Stimulated activated CD8-positive, alpha-beta memory T cell treated with anti-CD3 and anti-CD28 coated beads, Interleukin-15, amount 100 ng/mL, for 24 hours (primary cell): ENCODE measurements around the gene NAT10.

Source experiments
- DNase-seq: peaks from one replicate; pipeline ENCODE4 v3.0.0-alpha.2; 2020; ENCODE audit warnings: low read depth

NAT10 gene

DNA sequence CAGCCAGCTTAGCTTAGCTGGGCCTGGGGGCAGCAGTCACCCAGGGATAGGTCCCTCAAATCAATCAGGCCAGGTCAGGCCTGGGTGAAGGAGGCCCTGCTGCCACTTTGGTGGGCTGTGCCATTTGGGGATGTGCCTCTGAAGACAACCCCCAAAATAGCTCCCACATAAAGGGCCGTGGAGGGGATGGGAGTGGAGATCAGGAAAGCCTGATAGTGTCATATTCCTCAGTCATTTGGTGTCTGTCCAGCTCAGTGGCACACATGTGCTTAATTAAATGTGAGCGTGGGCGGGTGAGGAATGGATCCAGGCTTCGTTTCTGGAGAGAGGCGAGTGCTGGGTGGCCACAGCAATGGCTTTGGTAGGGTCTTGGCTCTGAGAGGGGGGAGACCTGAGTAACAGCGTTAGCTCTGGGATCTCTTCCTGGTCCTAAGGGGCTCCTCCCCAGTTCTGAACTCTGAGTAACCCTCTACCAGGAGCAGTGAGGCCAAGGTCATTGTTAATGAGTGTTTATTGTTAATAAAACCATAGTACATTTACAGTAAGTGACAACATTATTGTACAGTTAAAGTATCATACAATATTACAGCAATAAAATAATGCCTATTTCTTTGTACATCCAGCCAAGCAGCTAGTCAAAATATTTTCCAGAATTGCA, 45.2 kb downstream of the NAT10 start:
- no peak for DNase-seq

DNA sequence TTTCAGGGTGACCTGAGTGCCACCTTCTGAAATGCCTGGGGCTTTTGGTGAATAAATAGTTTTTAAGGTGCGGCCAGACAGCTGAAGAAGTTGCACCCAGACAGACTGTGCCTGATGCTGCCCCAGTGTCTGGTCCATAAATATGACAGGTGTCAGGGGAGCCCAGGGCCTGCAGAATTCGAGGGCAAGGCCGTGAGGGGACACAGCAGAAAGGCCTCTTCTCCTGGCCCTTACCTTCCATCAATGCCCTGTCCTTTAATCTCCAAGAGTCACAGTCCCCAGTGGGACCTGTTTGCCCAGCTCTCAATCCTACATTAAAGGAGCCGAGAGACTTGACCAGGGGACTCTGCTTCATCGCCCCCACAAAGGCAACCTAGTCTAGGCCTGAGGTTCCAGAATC, 45.7 kb downstream of the NAT10 start:
- DNase-seq: no peak

DNA sequence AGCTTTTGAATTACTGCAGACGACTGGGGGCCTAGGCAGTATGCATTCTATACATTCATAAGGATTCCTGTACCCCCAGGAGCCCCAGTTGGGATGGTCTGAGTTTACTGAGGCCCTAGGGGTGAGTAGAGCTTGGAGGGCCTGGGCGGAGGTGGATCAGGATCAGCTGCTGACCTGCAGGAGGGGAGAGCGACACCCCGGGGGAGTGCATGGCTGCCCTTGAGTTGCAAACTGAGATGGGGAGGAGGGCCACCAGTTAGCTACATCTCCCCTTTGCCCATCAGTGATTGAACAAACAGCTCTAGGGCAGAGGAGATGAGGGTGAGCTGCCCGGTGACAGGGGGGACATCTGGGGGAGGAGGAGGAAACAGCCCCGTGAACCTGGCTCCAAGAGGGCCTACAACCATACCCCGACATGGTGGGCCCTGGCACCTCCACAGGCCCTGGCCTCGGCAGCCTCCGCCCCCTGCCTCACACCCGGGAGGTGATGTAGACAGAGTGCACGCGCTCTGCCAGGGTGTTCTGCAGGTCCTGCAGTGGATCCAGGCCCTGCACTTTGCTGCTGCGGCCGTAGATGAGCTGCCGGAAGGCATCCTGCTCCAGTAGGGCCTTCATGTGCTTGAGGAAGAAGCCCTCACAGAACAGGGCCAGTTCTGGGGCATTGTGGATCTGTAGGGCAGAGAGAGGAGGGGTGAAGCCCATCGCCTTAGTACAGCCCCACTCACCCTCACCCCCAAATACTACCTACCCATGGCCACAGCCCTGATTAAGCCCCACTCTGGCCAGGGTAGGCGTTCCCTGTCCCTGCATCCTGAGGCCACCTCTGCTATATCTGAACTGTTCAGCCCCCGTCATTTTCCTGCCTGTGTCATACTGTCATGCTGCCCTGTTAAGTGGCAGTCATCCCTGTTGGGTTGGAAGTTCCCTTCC, 46.8 kb downstream of the NAT10 start:
- DNase-seq: no peak

DNA sequence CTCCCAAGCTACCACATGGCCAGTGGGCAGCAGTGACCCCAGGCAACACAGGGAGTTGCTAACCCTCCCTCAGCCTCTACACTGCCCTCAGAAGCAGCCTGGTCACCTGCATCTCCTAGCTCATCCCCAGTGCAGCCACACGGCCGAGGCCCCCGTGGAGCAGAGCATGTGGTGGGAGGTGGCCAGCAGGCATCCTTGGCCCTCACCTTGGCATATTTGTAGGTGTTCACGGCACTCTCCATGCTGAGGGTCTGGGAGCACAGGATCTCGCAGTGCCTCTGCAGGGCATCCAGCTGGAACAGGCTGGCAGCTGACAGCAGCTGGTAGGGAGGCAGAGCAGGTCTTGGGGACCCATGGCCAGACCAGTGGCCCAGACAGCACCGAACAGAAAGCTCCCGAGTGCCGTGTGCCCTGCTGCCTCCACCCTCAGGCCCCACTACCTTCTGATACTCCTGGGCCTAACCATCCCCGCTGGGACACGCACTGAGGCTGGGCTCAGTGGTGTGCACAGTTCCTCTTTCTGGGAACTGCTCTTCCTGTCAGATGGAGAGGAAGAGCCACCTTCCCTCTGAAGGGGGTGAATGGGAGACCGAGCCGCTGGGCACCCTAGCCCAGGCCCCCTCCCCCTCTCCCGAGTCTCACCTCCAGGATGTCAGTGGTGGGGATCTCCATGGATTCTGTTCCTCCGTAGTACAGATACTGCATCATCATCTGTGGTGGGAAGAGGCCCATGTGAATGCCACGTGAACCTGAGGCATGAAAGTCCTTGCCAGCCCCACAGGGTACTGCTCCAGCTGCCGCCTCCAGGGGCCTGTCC, 48.8 kb downstream of the NAT10 start:
- DNase-seq: no peak

DNA sequence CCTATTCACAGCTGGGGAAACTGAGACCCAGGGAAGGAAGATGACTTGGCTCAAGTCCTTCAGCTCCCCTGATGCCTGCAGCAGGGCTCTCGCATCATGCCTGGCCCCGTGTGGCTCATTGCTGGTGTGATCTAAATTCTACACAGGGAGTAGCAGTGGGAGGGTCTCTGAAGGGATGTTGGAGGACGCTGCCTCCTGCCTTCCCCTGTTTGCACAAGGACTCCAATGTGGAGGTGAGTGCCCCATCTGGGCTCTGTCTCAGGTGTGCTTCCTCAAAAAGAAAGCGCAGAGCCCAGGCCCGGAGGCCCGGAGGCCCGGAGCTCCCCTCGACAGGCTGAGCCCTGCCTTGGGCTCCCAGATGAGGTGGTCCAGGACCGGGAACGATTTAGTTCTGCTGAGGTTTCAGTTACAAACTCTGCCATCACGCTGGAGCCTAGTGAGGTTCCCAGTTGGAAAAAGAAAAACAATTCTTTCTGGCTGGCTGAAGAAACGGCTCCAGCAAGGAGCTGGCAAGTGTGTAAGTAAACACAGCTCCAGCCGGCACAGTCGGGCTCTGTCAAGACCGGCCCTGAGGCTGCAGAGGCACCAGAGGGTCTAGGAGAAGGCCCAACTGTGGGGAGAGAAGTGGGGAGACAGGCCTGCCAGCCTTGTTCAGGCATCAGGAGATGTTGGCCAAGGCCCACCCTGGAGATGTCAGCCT, 49.8 kb downstream of the NAT10 start:
- DNase-seq: no peak

DNA sequence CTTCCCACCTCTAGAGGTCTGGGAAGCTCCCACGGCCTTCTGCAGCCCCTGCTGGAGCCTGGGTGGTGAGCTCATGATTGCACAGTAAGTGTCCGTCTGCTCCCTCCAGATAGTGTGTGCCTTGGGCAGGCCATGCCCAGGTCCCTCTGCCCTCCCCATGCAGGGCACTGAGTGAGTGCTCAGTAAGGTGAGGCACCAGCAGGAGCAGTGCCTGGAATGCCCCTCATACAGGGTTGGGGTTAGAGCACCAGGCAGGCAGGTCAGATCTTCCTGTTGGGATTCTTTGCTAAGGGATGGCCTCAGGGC, 50.3 kb downstream of the NAT10 start:
- DNase-seq: no peak

DNA sequence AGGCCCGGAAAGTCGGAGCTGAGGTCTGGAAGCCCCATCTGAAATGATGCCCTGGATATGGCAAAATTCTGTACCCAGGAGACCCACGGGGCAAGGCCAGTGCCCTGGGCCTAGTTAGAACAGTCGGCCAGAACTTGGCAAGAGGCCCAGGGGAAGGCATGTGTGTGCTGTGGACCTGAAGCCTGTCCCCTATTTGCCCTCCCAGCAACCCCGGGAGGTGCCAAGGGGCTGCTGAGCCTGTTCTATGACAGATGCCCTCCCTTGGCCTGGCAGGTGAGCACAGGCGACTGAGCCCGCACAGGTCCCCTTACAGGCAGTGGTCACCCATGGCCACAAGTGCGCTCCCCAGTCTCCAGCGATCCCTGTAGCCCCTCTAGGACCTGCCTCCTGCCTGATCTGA, 51.7 kb downstream of the NAT10 start:
- DNase-seq: no peak

DNA sequence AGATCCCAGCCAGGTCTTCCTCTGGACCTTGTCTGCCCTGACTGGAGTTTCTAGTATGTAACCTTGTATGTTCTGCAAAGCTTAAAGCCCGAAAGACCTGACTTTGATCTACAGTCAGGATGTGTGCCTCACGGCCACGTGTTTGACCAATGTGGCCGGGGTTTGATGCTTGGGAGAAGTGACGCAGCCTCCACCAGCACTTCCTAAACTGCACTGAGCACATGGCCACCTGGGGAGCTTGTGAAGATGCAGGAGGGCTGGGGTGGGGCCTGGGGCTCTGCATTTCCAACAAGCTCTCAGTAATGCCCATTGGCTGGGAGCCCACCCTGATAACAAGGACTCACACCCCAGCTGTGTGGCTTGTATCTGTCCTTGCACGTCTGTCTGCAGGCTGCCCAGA, 53.2 kb downstream of the NAT10 start:
- DNase-seq: no peak

DNA sequence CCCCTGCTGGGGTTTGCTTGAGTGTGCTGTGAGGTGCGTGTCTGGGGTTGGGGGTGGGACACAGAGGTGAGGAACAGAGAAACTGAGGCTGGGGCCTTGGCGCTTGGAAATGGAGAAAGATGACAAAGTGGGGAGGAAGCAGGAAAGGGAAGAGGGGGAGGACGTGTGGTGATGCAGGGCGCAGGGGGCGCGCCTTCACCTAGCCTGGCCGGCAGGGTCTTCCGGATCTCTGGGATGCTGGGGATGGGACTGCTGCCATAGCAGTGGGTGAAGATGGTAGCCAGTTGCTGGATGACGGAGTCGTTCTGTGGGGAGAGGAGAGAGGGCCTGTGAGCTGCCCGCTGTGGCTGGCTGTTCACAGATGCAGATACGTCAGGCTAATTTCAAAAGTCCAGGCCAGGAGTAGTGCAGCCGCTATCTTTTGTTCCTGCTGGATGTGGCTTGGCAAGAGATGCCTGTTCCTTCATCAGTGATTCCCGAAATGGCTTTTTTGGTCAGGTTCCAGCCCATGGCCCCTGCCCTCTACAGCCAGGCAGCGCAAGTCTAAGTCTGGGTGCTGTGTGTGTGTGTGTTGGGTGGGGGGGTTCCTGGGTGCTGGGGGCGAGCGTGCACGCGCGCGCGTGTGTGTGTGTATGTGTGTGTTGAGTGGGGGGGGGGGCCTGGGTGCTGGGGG, 54.8 kb downstream of the NAT10 start:
- no peak for DNase-seq

DNA sequence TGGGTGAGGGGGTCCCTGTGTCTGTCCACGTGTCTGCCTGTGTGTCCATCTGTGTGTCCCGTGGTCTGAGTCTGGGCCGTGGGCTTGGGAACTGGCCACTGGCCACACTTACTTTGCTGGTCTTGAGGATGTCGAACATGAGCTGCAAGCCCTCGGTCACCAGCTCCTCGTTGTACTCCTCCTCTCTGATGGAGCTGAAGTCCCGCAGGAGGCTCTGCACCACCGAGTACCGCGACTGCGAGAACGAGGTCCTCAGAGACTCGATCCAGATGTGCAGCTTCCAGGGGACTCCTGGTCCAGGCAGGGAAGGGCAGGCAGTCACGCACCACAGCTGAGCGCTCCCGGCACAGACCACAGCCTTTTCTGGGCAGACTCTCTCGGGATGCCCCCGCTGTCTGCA, 55.4 kb downstream of the NAT10 start:
- no peak for DNase-seq

DNA sequence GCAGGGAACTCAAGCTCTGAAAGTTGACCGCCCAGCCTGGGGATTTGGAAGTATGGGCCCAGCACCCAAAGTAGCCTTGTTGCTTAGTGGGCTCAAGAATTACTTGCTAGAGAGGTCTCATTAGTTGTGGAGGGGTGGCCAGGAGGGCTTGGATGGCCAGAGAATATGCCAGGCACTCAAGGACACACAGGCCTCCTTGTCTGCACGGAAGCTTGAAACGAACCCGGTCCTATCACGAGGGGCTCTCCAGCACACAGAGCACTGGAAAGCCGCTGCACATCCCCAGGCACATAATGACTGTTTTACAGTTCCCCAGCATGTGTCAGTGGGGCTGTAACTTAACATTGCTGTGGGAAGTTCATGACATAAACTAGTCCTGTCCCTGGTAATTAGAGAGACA, 55.9 kb downstream of the NAT10 start:
- DNase-seq: no peak

DNA sequence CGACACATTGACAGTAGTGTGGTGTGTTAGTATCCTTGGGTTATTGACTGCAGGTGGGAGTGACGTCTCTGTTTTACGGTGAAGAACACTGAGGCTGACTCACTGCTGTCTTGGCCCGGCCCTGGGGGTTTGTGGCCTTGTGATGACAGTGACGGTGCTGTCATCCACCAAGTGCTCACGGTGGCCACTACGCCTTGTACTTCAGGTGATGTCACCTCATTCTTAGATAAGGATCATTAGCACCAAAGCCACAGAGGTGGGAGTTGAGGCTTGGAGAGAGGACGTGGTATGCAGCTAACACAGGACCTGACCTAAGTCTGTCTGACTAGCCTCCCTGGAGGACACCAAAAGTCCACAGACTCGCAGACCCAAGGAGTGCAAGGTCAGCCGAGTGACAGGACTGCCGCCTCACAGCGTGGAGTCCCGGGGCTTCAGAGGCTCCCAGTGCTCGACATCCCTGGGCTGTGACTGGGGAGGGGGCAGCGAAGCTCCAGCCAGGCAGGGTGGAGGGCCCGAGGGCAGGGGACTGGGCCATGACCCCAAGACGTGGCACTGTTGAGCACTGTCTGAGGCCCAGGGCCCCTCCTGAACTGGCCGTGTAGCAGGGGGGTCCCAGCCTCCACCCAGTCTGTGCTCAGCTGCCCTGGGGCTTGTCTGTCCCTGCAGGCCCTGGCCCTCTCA, 56.5 kb downstream of the NAT10 start:
- DNase-seq: no peak

DNA sequence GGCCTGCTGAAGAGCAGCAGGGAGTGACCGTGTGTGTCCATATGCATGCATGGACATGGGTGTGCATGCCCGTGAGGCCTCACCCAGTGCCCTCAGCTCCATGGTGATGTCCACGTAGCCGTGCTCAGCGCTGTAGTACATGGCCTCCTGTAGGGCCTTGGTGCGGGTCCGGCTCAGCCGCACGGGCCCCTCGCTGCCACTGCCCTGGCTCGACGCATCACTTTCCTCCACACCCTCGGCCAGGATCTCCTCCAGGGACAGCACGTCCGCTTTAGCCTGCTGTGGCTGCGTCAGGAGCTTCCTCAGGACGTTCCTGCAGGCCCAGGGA, 57.0 kb downstream of the NAT10 start:
- no peak for DNase-seq

DNA sequence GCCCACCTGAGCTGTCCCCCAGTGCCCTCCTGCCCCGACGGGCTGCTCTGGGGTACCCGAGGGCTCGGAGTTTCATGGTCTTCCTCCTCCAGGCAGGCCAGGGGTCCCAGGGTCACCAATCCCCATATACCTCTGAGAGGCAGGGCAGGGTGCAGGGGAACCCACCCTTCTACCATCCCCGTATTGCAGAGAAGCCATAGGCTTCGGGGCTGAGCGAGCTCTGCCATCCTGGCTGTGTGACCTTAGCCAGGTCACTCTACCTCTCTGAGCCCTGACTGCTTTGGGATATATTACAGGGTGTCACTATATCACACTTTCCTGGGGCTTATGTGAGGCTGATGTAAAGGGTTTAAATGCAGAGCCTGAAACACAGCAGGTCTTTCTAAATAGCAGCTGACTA, 57.4 kb downstream of the NAT10 start:
- DNase-seq: no peak

DNA sequence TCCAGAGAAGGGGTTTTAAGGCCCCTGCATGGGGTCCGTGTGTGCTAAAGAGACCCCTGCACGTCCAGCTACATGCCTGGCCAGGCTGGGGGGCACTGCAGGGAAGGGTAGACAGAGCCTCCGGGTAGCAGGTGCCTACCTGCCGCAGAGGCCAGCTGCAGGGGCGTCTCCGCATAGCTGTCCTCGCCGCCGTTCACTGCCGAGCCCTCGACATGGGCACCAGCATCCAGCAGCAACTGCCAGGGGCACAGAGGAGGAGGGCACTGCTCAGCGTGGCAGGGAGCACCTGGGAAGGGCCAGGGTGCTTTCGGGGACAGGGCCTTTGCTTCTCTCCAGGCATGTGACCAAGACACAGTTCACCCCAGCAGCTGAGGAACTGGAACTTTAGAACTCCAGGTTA, 59.7 kb downstream of the NAT10 start:
- DNase-seq: no peak

DNA sequence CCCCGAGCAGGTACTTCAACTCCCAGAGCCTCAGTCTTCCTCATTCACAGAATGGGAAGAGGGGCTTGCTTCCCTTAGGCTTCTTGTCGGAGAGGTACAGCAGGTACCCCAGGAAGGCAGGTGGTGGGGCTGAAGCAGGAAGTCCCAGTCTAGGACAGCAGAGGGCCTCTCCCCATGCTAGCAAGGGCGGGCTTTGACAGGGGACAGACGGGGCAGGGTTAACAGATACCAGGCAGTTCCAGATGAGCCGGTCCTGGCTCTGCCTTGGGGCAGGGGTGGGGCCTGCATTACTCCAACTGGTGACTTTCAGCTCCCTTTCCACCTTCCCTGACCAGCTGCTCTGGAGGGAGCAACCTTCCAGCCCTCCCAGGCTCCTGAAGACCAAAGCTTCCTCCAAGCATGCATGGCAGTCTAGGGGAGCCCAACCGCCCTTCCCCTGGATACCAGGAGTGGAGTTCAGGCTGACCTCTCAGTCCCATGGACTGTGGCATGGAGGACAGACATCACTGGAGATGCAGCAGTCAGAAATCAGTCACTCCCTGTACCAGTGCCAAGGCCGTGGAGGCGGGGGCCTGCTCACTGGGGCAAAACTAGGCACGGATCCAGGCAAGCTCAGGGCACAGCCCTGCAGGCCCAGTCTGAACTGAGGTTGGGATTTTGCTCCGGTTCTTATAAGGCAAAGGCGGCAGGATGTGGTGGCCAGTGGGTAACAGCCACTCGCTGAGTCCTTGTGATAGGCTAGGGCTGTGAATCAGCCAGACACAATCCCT, 60.5 kb downstream of the NAT10 start:
- DNase-seq: no peak

DNA sequence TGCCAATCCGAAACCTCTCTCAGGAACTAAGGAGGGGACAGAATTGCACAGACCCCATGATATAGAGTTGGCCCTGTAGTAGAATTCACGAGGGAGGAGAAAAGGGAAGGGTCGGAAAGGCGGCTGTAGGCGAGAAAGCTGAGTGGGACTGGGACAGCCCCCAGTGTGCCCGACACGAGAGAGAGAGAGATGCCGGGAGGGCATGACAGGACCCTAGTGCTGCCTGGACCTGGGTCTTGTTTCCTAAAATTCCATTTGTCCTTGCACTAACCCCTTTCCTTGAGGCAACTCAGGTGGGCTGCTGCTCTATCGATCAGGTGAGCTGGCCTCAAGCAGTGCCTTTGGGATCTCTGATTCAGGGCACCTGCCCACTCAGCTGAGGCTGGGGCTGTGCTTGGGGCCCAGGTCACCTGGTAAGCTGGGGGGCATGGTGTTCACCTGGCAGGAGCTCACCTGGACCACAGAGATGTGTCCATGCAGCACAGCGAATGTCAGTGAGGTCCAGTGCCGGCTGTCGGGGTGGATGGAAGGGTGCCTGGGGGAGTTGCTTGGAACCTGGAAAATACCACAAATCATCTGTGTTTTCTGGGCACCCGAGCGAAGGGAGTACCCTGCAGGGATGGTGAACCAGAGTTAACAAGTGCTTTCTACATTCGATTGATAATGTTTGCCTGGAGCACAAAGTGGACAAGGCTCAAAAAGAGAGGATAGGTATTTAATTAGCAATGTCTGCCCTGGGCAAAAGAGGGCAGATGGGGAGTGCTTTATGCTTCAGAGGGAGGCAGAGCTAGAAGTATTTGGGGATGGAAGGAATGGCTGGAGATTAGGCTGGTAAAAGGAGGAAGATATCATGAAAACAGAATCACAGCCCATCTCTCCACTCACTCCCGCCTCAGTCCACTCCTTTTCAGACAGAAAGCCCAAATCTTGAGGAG, 61.6 kb downstream of the NAT10 start:
- no peak for DNase-seq

DNA sequence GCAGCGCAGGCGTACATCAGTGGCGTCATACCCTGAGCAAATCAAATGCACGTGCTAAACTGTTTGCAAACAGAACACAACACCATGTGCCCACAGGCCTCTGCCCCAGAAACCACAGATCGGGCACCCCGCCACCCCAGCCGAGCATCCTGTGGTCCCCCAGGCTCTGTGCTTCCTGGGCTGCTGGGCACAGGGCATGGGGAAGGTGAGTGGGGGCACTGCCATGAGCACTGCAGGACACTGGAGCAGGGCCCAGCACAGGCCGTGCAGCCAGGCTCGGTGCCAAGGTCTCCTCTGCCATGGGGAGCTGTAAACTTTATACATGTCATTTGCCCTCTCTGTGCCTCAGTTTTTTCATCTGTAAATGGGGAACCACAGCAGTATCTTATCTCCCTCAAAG, 62.5 kb downstream of the NAT10 start:
- DNase-seq: no peak

DNA sequence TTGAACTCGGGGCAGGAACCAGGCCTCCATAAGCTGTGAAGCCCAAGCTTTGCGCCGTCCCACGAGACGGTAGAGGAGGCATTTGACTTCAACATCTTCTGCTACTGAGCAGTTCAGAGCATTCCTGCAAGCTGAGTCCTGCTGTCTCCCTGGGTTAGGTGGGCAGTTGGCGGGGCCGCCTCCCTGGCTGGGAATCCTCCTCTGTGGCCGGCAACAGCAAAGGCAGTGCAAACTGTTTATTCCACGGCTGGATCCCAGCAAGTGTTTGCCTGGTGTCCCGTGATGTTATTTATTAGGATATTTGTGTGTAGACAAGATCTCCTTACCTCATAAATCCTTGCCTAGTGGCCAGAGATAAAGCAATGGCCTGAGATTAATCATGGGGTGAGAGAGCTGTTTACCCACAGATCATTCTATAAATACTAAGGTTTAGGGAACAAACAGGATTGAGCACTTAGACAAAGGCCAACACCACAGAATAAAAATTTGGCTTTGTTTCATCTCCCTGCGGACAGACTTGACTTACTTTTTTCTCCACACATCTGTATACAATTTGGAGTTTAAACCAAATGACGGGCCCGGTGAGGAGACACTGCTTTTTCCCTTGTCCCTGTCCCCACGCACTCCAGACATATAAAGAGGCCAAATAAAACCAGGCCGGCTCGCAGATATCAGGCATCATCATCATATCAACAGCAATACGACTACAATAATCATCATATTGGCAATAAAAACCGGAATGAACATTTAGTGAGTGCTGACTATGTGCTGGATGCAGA, 63.4 kb downstream of the NAT10 start:
- DNase-seq: no peak
